Kasumi-1 (cell line): Measurements from ENCODE around the gene RECK.
"Not testable (repeated sequence)": the region's sequence is repeated elsewhere in the genome, so short reads cannot be mapped to it uniquely, and the experiment has no call there.

Experiments
- DNase-seq, 2 experiments: peaks; one replicate each; lab custom pipeline; 2025; lab: John Stamatoyannopoulos, UW

Gene RECK

GRCh38 chr9:36074055-36074454 lies 37.3 kb downstream of the RECK start:
- no peak for DNase-seq

GRCh38 chr9:36074870-36075532 lies 38.3 kb downstream of the RECK start:
- no peak for DNase-seq

- DNase-seq = peak; percentile 62 to 75
Measured at GRCh38 chr9:36078051-36078450, 41.3 kb downstream of the RECK start.

GRCh38 chr9:36080519-36080918 lies 43.8 kb downstream of the RECK start:
- DNase-seq = no peak

- DNase-seq = no peak
Measured at GRCh38 chr9:36082931-36083330, 46.2 kb downstream of the RECK start.

- no peak for DNase-seq
Measured at GRCh38 chr9:36086442-36086841, 49.7 kb downstream of the RECK start.

- DNase-seq = not testable (repeated sequence)
Measured at GRCh38 chr9:36087054-36087453, 50.3 kb downstream of the RECK start.

GRCh38 chr9:36088020-36088419 lies 51.3 kb downstream of the RECK start:
- no peak for DNase-seq

GRCh38 chr9:36091026-36091953 lies 54.6 kb downstream of the RECK start:
- DNase-seq = no peak

GRCh38 chr9:36092014-36092413 lies 55.3 kb downstream of the RECK start:
- DNase-seq = no peak

GRCh38 chr9:36092509-36093215 lies 55.9 kb downstream of the RECK start:
- DNase-seq = no peak

GRCh38 chr9:36093384-36093783 lies 56.7 kb downstream of the RECK start:
- DNase-seq = no peak

GRCh38 chr9:36099718-36100117 lies 63.0 kb downstream of the RECK start:
- DNase-seq = no peak

GRCh38 chr9:36100532-36100931 lies 63.8 kb downstream of the RECK start:
- DNase-seq = no peak

- no peak for DNase-seq
Measured at GRCh38 chr9:36101916-36102741, 65.4 kb downstream of the RECK start.

GRCh38 chr9:36102742-36103495 lies 66.2 kb downstream of the RECK start:
- peak; percentile 79 to 89 for DNase-seq

- DNase-seq = no peak
Measured at GRCh38 chr9:36109071-36109470, 72.4 kb downstream of the RECK start.

- DNase-seq = no peak
Measured at GRCh38 chr9:36110434-36110833, 73.7 kb downstream of the RECK start.

- DNase-seq = no peak
Measured at GRCh38 chr9:36112516-36112915, 75.8 kb downstream of the RECK start.

- no peak for DNase-seq
Measured at GRCh38 chr9:36113999-36114398, 77.3 kb downstream of the RECK start.

GRCh38 chr9:36116593-36116992 lies 79.9 kb downstream of the RECK start:
- no peak for DNase-seq
